Astrocyte of the cerebellum (primary cell): ENCODE results near the gene SCYGR1.
"Not testable (repeated sequence)": the region's sequence is repeated elsewhere in the genome, so short reads cannot be mapped to it uniquely, and the experiment has no call there.

Source experiments
- DNase-seq: peaks from one replicate; pipeline ENCODE4 v3.0.0-alpha.2; 2011; ENCODE audit warnings: low read depth
- H3K4me3 ChIP-seq: 2 replicates; pipeline ENCODE4 v1.5.1; 2011; ENCODE audit warnings: mild to moderate bottlenecking, low read depth, low read length, moderate library complexity
- in situ Hi-C: cut with HindIII; loops from 2 replicates; pipeline ENCODE4 v1.10.0; 2017; ENCODE audit warnings: low sequenced_read_pairs
- TF ChIP-seq, protein P1 (sequence below): IDR thresholded peaks from 2 replicates; pipeline ENCODE4 v1.5.1; 2012; ENCODE audit warnings: low read length, low read depth, moderate library complexity, mild to moderate bottlenecking; ENCODE audit errors: missing control alignments

Gene SCYGR1

DNA sequence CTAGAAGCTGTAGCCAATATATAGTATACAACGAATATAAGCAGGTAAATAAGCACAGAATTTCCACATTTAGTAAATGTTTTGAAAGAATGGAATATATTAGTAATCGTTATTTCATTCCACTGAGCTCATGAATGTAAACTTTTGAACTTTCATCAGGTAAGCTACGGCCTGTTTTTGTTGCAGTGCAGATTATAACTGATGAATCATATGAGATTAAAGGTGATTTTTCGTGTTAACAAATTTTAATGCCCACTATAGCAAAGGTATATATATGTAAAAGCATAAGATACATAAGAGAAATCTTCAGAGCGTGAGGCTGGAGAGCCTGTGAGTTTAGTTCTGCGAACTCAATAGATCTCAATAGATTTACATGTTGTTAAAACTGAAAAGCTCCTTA is 1.1 kb downstream of the SCYGR1 start:
- DNase-seq = no peak
- no peak overlapping the region for H3K4me3 ChIP-seq
- in situ Hi-C loops = no loop called here
- TF ChIP-seq, protein P1, sequence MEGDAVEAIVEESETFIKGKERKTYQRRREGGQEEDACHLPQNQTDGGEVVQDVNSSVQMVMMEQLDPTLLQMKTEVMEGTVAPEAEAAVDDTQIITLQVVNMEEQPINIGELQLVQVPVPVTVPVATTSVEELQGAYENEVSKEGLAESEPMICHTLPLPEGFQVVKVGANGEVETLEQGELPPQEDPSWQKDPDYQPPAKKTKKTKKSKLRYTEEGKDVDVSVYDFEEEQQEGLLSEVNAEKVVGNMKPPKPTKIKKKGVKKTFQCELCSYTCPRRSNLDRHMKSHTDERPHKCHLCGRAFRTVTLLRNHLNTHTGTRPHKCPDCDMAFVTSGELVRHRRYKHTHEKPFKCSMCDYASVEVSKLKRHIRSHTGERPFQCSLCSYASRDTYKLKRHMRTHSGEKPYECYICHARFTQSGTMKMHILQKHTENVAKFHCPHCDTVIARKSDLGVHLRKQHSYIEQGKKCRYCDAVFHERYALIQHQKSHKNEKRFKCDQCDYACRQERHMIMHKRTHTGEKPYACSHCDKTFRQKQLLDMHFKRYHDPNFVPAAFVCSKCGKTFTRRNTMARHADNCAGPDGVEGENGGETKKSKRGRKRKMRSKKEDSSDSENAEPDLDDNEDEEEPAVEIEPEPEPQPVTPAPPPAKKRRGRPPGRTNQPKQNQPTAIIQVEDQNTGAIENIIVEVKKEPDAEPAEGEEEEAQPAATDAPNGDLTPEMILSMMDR = no peak

DNA sequence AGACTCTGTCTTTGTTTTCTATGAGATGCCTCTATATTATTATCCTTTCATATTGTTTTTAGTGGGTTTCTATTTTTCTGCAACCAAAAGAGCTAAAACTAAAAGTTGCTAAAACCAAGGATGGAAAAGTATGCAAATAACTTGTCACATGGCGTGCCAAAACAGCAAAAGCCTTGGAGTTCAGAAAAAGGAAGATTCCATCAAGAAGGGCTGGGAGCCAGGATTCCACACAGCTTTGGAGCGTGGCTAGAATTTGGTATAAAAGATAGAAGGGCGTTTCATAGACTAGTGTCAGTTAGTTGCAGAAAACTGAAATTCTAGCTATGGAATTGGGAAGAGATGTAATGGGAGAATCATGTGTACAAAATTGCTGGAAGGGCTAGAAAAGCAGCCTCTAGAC is 4.1 kb downstream of the SCYGR1 start:
- in situ Hi-C loops = no loop called here
- DNase-seq = no peak
- no peak overlapping the region for H3K4me3 ChIP-seq
- TF ChIP-seq, protein P1 = no peak

DNA sequence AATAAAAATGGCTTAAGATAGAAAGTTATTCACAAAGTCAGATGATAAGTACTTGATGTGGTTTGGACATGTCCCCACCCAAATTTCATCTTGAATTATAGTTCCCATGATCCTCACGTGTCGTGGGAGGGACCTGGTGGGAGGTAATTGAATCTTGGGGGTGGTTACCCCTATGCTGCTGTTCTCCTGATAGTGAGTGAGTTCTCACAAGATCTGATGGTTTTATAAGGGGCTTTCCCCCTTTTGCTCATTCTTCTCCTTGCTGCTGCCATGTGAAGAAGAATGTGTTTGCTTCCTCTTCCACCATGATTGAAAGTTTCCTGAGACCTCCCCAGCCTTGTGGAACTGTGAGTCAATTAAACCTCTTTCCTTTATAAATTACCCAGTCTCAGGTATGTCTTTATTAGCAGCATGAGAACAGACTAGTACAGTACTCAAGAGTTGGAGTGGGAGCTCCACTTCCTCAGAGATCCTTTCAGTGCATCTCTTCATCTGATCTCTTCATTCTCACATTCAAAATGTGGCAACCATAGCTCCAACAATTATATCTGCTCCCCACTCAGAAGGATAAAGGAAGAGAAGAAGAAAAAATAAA is 5.4 kb downstream of the SCYGR1 start:
- H3K4me3 ChIP-seq, DNase-seq, in situ Hi-C loops: not testable (repeated sequence)

DNA sequence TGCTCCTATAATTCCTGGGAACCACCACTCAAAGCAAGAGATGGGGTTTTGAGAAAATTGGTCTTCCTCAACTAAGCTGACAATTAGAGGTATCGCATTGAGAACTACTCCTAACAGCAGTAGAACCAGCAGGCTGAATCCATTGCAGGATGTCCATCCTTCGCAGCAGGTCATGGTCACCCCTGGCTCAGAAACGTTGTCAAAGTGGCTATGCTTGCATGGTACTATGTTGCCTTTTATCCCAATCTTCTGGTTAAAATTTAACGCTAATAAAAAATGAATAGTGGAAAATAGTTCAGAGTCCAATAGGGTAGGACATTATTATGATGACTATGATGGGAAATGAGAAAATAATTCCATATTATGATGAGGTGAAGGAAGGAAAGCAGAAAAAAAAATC is 8.7 kb downstream of the SCYGR1 start, which contains the start of gene TM4SF20:
Gene TM4SF20, minus strand, starts transcription at position 212 of the 400 bp plus-strand sequence. Its CDS starts 38 bp downstream, at position 174.
- TF ChIP-seq, protein P1 = no peak
- in situ Hi-C loops = no loop called here
- no peak within 1 kb of the TSS for H3K4me3 ChIP-seq
- DNase-seq = no peak

DNA sequence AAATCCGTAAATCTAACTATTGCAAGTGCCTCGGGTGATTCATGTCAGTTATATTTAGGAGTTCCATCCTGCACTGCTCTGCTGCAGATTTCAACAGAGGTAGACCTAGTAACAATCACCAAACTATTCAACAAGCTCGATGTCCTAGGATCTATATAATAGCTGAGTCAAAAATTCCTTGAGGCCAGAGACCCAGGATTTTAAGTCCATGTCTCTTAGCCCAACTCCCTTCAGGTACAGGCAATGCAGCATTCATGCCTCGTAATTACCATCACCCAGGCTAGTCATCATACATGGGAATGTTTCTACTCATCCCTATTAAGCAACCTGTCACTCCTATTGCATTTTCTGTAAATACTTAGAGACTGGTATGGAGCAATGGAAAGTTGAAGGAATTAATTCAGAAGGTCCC is 9.4 kb downstream of the SCYGR1 start:
- TF ChIP-seq, protein P1 = no peak
- H3K4me3 ChIP-seq = no peak overlapping the region
- in situ Hi-C loops = no loop called here
- no peak for DNase-seq

DNA sequence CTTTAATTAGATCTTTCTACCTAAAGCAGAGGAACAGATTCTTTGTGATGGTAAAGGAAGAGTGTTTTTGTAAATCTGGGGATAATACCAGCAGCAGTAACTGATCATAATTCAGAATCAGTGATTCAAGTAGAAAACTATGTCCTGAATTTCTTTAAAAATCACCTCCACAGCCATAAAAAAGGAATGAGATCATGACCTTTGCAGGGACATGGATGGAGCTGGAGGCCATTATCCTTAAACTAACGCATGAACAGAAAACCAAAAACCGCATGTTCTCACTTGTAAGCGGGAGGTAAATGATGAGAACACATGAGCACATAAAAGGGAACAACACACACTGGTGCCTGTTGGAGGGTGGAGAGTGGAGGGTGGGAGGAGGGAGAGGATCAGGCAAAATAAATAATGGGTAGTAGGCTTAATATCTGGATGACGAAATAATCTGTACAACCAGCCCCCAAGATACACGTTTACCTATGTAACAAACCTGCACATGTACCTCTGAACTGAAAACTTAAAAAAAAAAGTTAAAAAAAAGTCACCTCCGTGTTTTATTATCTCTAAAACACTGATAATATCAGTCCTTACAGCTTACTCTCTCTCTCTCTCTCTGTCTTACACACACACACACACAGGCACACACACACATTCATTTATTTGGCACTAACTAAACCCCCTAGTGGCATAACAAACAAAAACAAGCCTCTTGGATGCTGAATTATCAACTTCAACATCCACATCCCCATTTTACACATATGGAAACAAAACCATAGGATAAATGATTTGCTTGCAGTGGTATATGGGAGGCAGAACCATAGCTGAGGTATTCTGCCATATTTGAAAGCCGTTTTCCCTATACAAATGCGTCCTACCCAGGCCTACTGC is 10.0 kb downstream of the SCYGR1 start:
- DNase-seq = no peak
- H3K4me3 ChIP-seq = no peak overlapping the region
- TF ChIP-seq, protein P1 = no peak
- in situ Hi-C loops = no loop called here

DNA sequence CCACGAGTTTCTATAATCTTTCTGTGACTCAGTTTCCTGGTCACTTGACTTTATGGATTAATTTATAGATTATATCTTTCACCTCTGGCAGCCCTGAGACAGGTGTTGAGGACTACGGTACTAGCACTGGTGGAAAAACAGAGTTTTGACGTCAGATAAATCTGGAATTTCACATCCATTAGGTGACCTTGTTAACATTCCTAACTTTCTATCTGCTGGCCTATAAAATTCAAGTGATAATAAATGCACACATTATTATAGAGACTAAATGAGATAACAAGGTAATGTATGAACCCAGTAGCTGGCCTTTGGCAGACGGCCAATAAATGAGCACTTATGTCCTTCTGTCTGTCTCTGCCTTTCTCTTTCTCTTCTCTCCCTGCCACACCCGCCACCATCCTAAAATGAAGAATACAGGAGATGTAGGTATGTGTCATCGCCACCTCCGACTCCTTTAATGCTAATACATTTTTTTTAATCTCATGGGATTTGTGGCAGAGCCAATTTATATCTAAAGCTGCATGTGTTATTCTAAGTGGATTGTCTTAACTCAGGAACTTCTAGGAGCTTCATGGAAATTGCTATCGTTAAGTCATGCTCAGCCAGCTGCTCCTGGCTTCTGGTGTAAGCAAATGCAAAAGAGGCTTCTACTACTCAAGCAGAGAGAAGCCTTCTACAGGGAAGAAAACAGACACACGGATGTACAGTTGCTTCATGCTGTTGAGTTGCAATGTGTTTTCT is 10.9 kb downstream of the SCYGR1 start:
- DNase-seq = no peak
- no peak overlapping the region for H3K4me3 ChIP-seq
- in situ Hi-C loops = no loop called here

More for the DNA sequence above, 10.9 kb downstream of the SCYGR1 start:
- TF ChIP-seq, protein P1 = no peak
